Endodermal cell (in vitro differentiated cells): ENCODE measurements around the gene DNAJB2. TPM values are rescaled to one million over a fixed set of nuclear protein-coding genes. Genes with fewer than 3 reads are reported as not detected.

Experiments
- DNase-seq: peaks from one replicate; pipeline ENCODE4 v3.0.0-alpha.2; 2017
- H3K27ac ChIP-seq: 2 replicates; pipeline ENCODE4 v1.5.1; 2013; ENCODE audit warnings: mild to moderate bottlenecking, low read depth, low read length, moderate library complexity
- H3K27me3 ChIP-seq: 2 replicates; pipeline ENCODE4 v1.6.1; 2013; ENCODE audit warnings: mild to moderate bottlenecking, low read length, moderate library complexity; ENCODE audit not compliant: insufficient read depth, control insufficient read depth, poor library complexity, severe bottlenecking
- H3K36me3 ChIP-seq: 2 replicates; pipeline ENCODE4 v1.7.0; 2013; ENCODE audit warnings: mild to moderate bottlenecking, low read length, moderate library complexity; ENCODE audit not compliant: control insufficient read depth, insufficient read depth
- H3K4me1 ChIP-seq: one replicate; pipeline ENCODE4 v1.7.0; 2013; ENCODE audit warnings: low read length; ENCODE audit not compliant: control insufficient read depth, insufficient read depth
- H3K4me3 ChIP-seq: 2 replicates; pipeline ENCODE4 v1.5.1; 2013; ENCODE audit warnings: mild to moderate bottlenecking, low read length, moderate library complexity
- H3K9ac ChIP-seq: 2 replicates; pipeline ENCODE4 v1.6.1; 2013; ENCODE audit warnings: mild to moderate bottlenecking, low read length, moderate library complexity; ENCODE audit not compliant: poor library complexity, severe bottlenecking; ENCODE audit errors: extremely low read depth
- H3K9me3 ChIP-seq: 2 replicates; pipeline ENCODE4 v1.6.1; 2013; ENCODE audit warnings: mild to moderate bottlenecking, low read length, moderate library complexity; ENCODE audit not compliant: control insufficient read depth
- H3K27ac Mint-ChIP-seq: 2 replicates; pipeline ENCODE4 v1.8.0; 2020; ENCODE audit warnings: mixed read lengths
- H3K27me3 Mint-ChIP-seq: 2 replicates; pipeline ENCODE4 v1.8.0; 2021; ENCODE audit warnings: mild to moderate bottlenecking, mixed read lengths; ENCODE audit not compliant: insufficient read depth
- H3K36me3 Mint-ChIP-seq: 2 replicates; pipeline ENCODE4 v1.8.0; 2020; ENCODE audit warnings: low read depth, mixed read lengths
- H3K4me1 Mint-ChIP-seq: 2 replicates; pipeline ENCODE4 v1.8.0; 2020; ENCODE audit warnings: mixed read lengths
- H3K4me3 Mint-ChIP-seq: 2 replicates; pipeline ENCODE4 v1.8.0; 2020; ENCODE audit warnings: mild to moderate bottlenecking, moderate library complexity, mixed read lengths
- H3K9me3 Mint-ChIP-seq: 2 replicates; pipeline ENCODE4 v1.8.0; 2020; ENCODE audit warnings: mild to moderate bottlenecking, mixed read lengths
- WGBS, 2 experiments: methylation state at CpG; one replicate each; pipeline versions ENCODE4 v1.1.5 to v1.1.7; 2013; ENCODE audit warnings: missing lambda C conversion rate in 2 of 2, mixed read lengths in 1 of 2; ENCODE audit not compliant: insufficient coverage in 1 of 2, insufficient read length in 1 of 2; 5-methylcytosine and 5-hydroxymethylcytosine counted together
- total RNA-seq, 2 donors: library from RNA; stranded (reverse); fragmentation: NEBNext Ultra II Directional in 1 of 2; extraction: Animal tissue kit (Norgen Biotek cat#: 25700) in 1 of 2; gene quantifications; 2 replicates in 1 of 2; 3 replicates in 1 of 2; pipeline ENCODE4 v1.2.1, GENCODE V29; 2021
- TF ChIP-seq, protein P1 (sequence below): fragments of 200-600 bp; sonication (generic); conservative IDR thresholded peaks from 2 replicates; pipeline ENCODE4 v1.5.0; 2021; ENCODE audit warnings: antibody characterized with exemption, mild to moderate bottlenecking

Gene DNAJB2
- total RNA-seq, 2 donors from 2014 or later, result 61.9 to 80.9 TPM

DNA sequence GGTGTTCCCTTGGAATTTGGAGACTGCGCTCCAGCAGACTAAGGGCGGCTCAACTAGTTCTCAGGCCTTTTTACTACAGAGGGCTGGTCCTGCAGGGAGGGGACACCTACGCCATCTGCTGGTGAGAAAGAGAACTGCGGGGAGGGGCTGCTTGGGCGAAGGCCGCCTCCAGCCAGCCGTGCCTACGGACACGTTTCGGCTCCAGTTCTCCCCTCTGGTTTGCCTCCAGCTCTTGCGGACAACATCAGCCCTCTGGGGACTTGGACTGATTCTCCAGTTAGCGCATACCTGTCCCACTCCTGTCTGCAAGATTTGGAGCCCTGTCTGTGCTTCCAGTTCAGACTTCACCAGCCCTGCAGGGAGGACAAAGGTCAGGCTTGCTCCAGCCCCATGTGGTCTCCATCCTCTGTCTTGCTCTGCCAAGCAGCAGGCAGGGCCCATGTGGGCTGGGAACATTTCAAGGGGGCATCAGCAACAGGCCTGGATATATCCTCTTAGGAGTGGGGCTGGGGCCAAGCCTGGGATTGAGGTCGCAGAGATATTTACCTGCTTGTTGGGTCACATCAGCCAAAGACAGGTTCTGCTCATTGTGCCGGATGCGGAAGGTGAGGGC, 19.7 kb downstream of the DNAJB2 start:
- DNase-seq, result peak; percentile 97
- no peaks in the 10 kb centered on the region for H3K36me3 ChIP-seq
- TF ChIP-seq, protein P1, sequence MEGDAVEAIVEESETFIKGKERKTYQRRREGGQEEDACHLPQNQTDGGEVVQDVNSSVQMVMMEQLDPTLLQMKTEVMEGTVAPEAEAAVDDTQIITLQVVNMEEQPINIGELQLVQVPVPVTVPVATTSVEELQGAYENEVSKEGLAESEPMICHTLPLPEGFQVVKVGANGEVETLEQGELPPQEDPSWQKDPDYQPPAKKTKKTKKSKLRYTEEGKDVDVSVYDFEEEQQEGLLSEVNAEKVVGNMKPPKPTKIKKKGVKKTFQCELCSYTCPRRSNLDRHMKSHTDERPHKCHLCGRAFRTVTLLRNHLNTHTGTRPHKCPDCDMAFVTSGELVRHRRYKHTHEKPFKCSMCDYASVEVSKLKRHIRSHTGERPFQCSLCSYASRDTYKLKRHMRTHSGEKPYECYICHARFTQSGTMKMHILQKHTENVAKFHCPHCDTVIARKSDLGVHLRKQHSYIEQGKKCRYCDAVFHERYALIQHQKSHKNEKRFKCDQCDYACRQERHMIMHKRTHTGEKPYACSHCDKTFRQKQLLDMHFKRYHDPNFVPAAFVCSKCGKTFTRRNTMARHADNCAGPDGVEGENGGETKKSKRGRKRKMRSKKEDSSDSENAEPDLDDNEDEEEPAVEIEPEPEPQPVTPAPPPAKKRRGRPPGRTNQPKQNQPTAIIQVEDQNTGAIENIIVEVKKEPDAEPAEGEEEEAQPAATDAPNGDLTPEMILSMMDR, result peak; percentile 96
- no peaks in the 10 kb centered on the region for H3K9me3 Mint-ChIP-seq
- H3K9me3 ChIP-seq, result no peaks in the 10 kb centered on the region
- peaks cover 71% of the 10 kb centered on the region for H3K27me3 Mint-ChIP-seq
- peaks cover 3% of the 10 kb centered on the region for H3K4me1 Mint-ChIP-seq
- no peak overlapping the region for H3K27ac Mint-ChIP-seq
- no peaks in the 10 kb centered on the region for H3K4me1 ChIP-seq
- H3K4me3 Mint-ChIP-seq, result no peak overlapping the region
- peaks cover 55% of the 10 kb centered on the region for H3K27me3 ChIP-seq
- WGBS, 2 experiments, result 32 to 41% methylated on average over 10 to 15 of the region's 15 CpGs
- H3K27ac ChIP-seq, result no peak overlapping the region
- no peak overlapping the region for H3K9ac ChIP-seq
- H3K36me3 Mint-ChIP-seq, result no peaks in the 10 kb centered on the region
- H3K4me3 ChIP-seq, result no peak overlapping the region

DNA sequence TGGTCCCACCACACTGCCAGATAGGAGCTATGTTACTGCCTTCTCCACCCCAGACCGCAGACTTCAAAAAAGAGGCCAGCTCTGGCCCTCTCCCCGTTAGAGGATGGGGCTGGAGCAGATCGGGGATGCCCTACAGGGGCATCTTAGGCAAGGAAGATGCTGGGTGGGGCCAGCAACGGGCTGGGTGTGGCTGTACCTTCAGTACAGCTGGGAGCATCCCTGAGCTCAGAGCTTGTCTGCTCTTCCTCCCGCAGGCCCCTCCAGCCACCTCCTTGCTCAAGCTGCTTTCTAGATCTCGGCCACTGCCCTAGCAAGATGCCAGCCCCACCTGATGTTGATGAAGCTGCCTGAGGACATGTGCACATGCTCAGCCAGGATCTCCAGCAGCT, 20.2 kb downstream of the DNAJB2 start:
- Mint-ChIP-seq H3K36me3 (no peaks in the 10 kb centered on the region), H3K4me3 (no peak overlapping the region), H3K27me3 (peaks cover 75% of the 10 kb centered on the region), H3K9me3 (no peaks in the 10 kb centered on the region), H3K27ac (no peak overlapping the region), H3K4me1 (peaks cover 3% of the 10 kb centered on the region)
- H3K36me3 ChIP-seq, result no peaks in the 10 kb centered on the region
- no peak for DNase-seq
- TF ChIP-seq, protein P1, result no peak
- no peaks in the 10 kb centered on the region for H3K4me1 ChIP-seq
- WGBS, 2 experiments, result 89 to 96% methylated on average over 4 to 6 of the region's 6 CpGs
- H3K4me3 ChIP-seq, result no peak overlapping the region
- H3K9ac ChIP-seq, result no peak overlapping the region
- H3K9me3 ChIP-seq, result no peaks in the 10 kb centered on the region
- H3K27ac ChIP-seq, result no peak overlapping the region
- peaks cover 60% of the 10 kb centered on the region for H3K27me3 ChIP-seq

DNA sequence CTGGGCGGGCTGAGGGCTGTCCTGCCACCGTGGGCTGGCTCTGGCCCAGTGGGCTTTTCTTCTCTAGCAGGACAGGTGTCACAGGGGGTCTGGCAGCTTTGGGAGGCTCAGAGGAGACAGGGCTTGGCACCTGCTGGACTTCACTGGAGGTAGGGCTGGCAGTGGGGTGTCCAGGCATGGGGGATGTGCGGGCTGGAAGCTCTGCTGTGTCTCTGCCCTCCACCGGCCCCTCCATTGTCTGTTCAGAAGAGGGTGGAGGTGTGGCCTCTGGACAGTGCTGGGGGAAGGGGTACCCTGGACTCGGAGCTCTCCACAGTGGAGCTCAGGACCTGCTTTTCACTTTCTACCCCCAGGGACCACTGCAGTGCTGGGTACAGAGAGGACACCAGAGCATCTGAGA, 20.9 kb downstream of the DNAJB2 start:
- no peak for DNase-seq
- H3K4me3 Mint-ChIP-seq, result no peak overlapping the region
- no peak overlapping the region for H3K27ac Mint-ChIP-seq
- peaks cover 3% of the 10 kb centered on the region for H3K4me1 Mint-ChIP-seq
- H3K27me3 ChIP-seq, result peaks cover 66% of the 10 kb centered on the region
- H3K9me3 ChIP-seq, result no peaks in the 10 kb centered on the region
- H3K36me3 Mint-ChIP-seq, result no peaks in the 10 kb centered on the region
- TF ChIP-seq, protein P1, result no peak
- no peaks in the 10 kb centered on the region for H3K4me1 ChIP-seq
- no peaks in the 10 kb centered on the region for H3K36me3 ChIP-seq
- no peak overlapping the region for H3K4me3 ChIP-seq
- H3K9ac ChIP-seq, result no peak overlapping the region
- 79 to 82% methylated on average over 2 to 5 of the region's 5 CpGs for WGBS, 2 experiments
- no peaks in the 10 kb centered on the region for H3K9me3 Mint-ChIP-seq
- peaks cover 79% of the 10 kb centered on the region for H3K27me3 Mint-ChIP-seq
- no peak overlapping the region for H3K27ac ChIP-seq
